ENCODE results near the gene AKR1C2.

The AKR1C2 gene

GRCh38 chr10:4984971-4985594 is 18.6 kb downstream of the AKR1C2 start:
- no peak for TF ChIP-seq TAF1 (IDR thresholded peaks at IDR 0.05; ENCODE audit: borderline replicate concordance, insufficient read depth, low read length)

- TF ChIP-seq TAF1 (IDR thresholded peaks at IDR 0.05; ENCODE audit: borderline replicate concordance, insufficient read depth, low read length) (no peak), SIN3A (IDR thresholded peaks at IDR 0.05; ENCODE audit: borderline replicate concordance, insufficient read depth, low read length) (no peak), REST (IDR thresholded peaks at IDR 0.05; ENCODE audit: insufficient read depth in 1 of 2, low read depth in 2 of 2, low read length in 2 of 2) (no peak), FOXP2 (optimal IDR thresholded peaks at IDR 0.05; ENCODE audit: borderline replicate concordance, extremely low read depth, extremely low read length, insufficient read depth) (no peak), POLR2AphosphoS5 (IDR thresholded peaks at IDR 0.05; ENCODE audit: low read depth, low read length) (no peak)
These were observed 19.4 kb downstream of the AKR1C2 start for GRCh38 chr10:4984223-4984622.

GRCh38 chr10:4983615-4984216 is 19.9 kb downstream of the AKR1C2 start:
- no peak for TF ChIP-seq TAF1 (IDR thresholded peaks at IDR 0.05; ENCODE audit: borderline replicate concordance, insufficient read depth, low read length)
- TF ChIP-seq SIN3A (IDR thresholded peaks at IDR 0.05; ENCODE audit: borderline replicate concordance, insufficient read depth, low read length) = no peak
- TF ChIP-seq REST (IDR thresholded peaks at IDR 0.05; ENCODE audit: insufficient read depth in 1 of 2, low read depth in 2 of 2, low read length in 2 of 2) = no peak
- TF ChIP-seq POLR2AphosphoS5 (IDR thresholded peaks at IDR 0.05; ENCODE audit: low read depth, low read length) = no peak
- no peak for TF ChIP-seq FOXP2 (optimal IDR thresholded peaks at IDR 0.05; ENCODE audit: borderline replicate concordance, extremely low read depth, extremely low read length, insufficient read depth)

GRCh38 chr10:4982764-4983226 is 20.9 kb downstream of the AKR1C2 start:
- TF ChIP-seq POLR2AphosphoS5 (IDR thresholded peaks at IDR 0.05; ENCODE audit: low read depth, low read length) (no peak), SIN3A (IDR thresholded peaks at IDR 0.05; ENCODE audit: borderline replicate concordance, insufficient read depth, low read length) (no peak), REST (IDR thresholded peaks at IDR 0.05; ENCODE audit: insufficient read depth in 1 of 2, low read depth in 2 of 2, low read length in 2 of 2) (no peak), FOXP2 (optimal IDR thresholded peaks at IDR 0.05; ENCODE audit: borderline replicate concordance, extremely low read depth, extremely low read length, insufficient read depth) (no peak), TAF1 (IDR thresholded peaks at IDR 0.05; ENCODE audit: borderline replicate concordance, insufficient read depth, low read length) (no peak)

- TF ChIP-seq SIN3A (IDR thresholded peaks at IDR 0.05; ENCODE audit: borderline replicate concordance, insufficient read depth, low read length) (no peak), FOXP2 (optimal IDR thresholded peaks at IDR 0.05; ENCODE audit: borderline replicate concordance, extremely low read depth, extremely low read length, insufficient read depth) (no peak), REST (IDR thresholded peaks at IDR 0.05; ENCODE audit: insufficient read depth in 1 of 2, low read depth in 2 of 2, low read length in 2 of 2) (no peak), POLR2AphosphoS5 (IDR thresholded peaks at IDR 0.05; ENCODE audit: low read depth, low read length) (no peak), TAF1 (IDR thresholded peaks at IDR 0.05; ENCODE audit: borderline replicate concordance, insufficient read depth, low read length) (no peak)
These were observed 21.8 kb downstream of the AKR1C2 start for GRCh38 chr10:4981722-4982471.
